ENCODE measurements around the gene ERAS.

ERAS gene

GRCh38 chrX:48806081-48806480, 20.2 kb upstream of the ERAS start:
- no peak for DNase-seq (ENCODE audit: low read depth)
- no peak for TF ChIP-seq CTCF (IDR thresholded peaks at IDR 0.05; ENCODE audit: control insufficient read depth, insufficient read depth, low read depth, low read length, missing control alignments)
- H3K4me3 ChIP-seq (ENCODE audit: control insufficient read depth, low read depth, low read length) = no peak overlapping the region

DNA sequence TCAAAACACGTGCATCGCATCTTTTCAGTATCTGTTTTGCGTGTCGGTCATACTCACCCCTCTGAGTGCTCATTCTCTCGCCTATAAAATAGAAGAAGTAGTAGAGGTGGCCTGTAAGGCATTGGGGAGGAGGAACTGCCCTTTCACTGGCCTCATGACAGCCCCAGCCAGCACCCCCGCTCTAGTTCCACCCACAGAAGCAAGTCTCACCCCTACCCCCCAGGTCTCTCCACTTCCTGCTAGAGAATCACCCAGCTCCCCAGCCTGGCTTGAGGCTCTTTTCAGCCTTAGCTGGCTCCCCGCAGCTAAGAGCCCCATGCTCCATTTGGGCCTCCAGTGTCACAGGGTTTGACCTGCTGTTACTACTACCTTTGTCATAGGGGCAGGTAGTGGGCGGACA, 12.7 kb upstream of the ERAS start:
- no peak for TF ChIP-seq CTCF (IDR thresholded peaks at IDR 0.05; ENCODE audit: control insufficient read depth, insufficient read depth, low read depth, low read length, missing control alignments)
- H3K4me3 ChIP-seq (ENCODE audit: control insufficient read depth, low read depth, low read length) = no peak overlapping the region
- no peak for DNase-seq (ENCODE audit: low read depth)

- no peak overlapping the region for H3K4me3 ChIP-seq (ENCODE audit: control insufficient read depth, low read depth, low read length)
- TF ChIP-seq CTCF (IDR thresholded peaks at IDR 0.05; ENCODE audit: control insufficient read depth, insufficient read depth, low read depth, low read length, missing control alignments) = no peak
- no peak for DNase-seq (ENCODE audit: low read depth)
Measured at GRCh38 chrX:48814722-48815121, 11.6 kb upstream of the ERAS start.

DNA sequence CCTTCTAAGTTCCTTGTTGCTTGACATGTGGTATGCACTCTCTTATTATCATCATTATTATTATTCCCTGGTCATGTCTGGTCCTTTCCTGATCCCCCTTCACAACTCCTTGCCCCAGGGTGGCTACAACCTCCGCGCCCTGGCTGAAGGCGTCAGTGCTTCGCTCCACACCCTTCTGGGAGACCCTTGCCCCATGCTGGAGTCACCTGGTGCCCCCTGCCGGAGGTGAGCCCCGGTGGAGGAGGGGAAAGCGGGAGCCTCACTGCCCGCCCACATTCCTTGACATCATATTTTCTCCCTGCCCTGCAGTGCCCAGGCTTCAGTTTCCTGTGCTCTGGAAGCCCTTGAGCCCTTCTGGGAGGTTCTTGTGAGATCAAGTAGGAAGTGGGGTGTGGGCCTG, 11.0 kb upstream of the ERAS start:
- no peak for TF ChIP-seq CTCF (IDR thresholded peaks at IDR 0.05; ENCODE audit: control insufficient read depth, insufficient read depth, low read depth, low read length, missing control alignments)
- DNase-seq (ENCODE audit: low read depth) = no peak
- no peak overlapping the region for H3K4me3 ChIP-seq (ENCODE audit: control insufficient read depth, low read depth, low read length)

DNA sequence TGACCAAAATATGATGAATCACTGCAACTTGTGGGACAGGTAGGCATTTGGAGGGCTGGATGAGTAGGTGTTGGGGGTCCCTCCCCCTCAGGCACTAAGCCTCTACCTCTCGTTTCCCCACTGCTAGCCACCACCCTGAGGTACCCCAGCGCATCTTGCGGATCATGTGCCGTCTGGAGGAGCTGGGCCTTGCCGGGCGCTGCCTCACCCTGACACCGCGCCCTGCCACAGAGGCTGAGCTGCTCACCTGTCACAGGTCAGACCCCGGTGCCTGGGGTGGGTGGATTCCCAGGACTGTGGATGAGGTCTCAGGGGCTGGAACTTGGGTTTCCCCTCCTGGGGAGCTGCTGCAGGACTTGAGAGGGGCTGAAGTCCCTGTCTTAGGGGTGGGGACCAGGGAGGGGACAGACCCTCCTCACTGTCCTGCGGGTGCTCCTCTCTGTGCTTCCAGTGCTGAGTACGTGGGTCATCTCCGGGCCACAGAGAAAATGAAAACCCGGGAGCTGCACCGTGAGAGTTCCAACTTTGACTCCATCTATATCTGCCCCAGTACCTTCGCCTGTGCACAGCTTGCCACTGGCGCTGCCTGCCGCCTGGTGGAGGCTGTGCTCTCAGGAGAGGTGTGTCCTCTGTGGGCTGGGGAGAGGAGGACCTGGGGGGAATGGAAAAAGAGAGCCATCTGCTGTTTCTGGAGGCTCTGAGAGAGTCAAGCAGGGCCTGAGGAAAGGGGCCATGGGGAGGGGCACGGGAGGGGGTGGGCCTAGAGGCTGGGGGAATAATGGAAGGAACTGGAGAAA, 10.1 kb upstream of the ERAS start:
- no peak for TF ChIP-seq CTCF (IDR thresholded peaks at IDR 0.05; ENCODE audit: control insufficient read depth, insufficient read depth, low read depth, low read length, missing control alignments)
- H3K4me3 ChIP-seq (ENCODE audit: control insufficient read depth, low read depth, low read length) = no peak overlapping the region
- DNase-seq (ENCODE audit: low read depth) = no peak

- no peak for TF ChIP-seq CTCF (IDR thresholded peaks at IDR 0.05; ENCODE audit: control insufficient read depth, insufficient read depth, low read depth, low read length, missing control alignments)
- DNase-seq (ENCODE audit: low read depth) = no peak
- no peak overlapping the region for H3K4me3 ChIP-seq (ENCODE audit: control insufficient read depth, low read depth, low read length)
Measured at GRCh38 chrX:48818098-48818497, 8.2 kb upstream of the ERAS start.
